GM21528 (cell line): ENCODE measurements around the gene PTGES.

Source experiments
- ATAC-seq: cut with Tn5 transposase; IDR thresholded peaks from one replicate; pipeline ENCODE4 v1.9.1; 2021; ENCODE audit warnings: mild to moderate bottlenecking, moderate library complexity; ENCODE audit not compliant: unreplicated experiment, low FRiP score

Gene PTGES

DNA sequence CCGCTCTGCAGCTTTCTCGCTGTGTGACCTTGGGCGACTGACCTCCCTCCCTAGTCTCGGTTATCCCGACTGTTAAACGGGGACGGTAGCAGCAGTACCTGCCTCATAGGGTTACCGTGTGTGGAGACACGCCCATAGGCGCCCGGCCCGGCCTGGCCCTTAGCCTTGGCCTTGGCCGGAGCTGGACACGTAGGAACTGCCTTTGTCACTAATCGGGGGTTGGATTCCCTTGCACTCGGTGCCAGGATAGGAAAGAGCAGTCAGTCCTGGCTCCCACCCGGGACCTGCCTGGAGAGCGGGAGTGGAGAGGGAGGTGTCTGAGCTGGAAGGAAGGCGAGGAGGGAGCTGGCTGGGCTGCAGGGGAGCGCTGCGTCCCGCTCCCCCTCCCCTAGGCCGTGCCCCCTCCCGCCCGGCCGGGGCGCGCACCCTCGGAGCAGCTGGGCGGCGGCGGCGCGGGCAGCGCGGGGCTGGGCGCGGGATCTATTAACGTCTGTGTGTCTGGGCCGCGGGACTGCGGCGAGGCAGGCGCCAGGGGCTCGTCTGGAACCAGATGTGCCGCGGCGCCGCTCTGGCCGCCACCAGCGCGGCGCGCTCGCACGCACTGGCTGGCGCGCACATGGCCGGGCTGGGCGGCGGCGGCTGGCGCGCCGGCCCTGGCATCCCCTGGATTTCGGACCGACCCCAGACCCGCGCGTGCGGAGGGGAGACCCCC is 55.7 kb downstream of the PTGES start:
- ATAC-seq = no peak

DNA sequence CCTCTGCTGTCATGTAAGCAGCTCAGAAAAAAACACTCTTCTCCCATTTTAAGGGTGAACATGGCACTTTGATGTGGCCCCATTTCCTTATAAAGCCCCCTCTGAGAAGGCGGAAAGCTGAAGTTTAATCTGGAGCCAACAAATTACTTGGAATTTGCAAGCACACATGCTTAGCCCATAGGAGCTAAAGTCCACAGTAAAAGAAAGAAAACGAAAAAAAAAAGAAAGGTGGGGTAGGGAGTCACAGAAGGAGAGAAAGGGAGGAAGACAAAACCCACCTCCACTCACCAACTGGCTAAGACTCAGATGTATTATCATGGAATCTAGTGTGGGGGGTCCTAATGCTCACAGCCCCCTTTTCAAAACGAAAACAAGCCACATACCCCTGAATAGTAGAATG is 57.0 kb downstream of the PTGES start:
- ATAC-seq = no peak

DNA sequence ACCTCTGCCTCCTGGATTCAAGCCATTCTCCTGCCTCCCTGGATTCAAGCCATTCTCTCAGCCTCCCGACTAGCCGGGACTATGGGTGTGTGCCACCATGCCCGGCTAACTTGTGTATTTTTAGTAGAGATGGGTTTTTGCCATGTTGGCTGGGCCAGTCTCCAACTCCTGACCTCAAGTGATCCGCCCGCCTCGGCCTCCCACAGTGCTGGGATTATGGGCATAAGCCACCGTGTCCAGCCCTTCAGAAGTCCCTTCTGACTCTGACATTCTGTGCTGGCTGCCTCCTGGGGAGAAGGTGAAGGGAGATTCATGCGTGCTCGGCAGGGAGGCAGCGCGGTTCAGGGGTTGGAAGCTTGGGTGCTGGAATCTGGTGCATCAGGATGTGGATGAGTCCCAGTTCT is 58.6 kb downstream of the PTGES start:
- ATAC-seq = no peak

DNA sequence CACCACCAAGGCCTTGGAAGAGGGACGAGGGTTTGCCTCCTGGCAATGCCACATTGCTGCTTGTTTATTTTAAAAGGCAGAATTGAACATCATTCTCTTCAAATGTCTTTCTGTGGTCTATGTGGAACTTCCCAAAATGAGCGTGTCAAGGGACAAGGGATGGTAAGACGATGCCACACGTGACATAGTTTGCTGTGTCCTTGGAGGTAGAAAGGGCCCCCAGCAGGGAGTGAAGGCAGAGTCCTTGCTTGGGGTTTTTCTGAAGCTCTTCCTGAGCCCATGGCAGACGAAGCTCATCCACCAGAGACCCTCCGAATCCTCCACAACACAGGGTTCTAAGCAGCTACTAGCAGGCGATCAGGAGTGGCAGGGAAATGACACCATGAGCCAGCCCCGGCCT is 59.1 kb downstream of the PTGES start:
- no peak for ATAC-seq

DNA sequence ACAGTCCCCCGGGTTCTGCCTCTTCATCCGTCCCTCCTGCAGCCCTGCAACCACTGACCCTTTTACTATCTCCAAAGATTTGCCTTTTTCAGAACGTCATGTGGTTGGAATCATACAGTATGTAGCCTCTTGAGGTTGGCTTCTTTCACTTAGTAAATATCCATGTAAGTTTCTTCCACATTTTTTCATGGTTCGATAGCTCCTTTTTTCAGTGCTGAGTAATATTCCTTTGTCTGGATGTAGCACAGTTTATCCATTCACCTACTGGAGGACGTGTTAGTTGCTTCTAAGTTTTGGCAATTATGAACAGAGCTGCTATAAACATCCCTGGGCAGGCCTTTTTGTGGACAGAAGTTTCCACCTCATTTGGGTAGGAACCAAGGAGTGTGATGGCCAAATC is 60.3 kb downstream of the PTGES start:
- ATAC-seq = no peak
